Panc1 (cell line): ENCODE results near the gene PTRH1. TPM values are rescaled to one million over a fixed set of nuclear protein-coding genes. Genes with fewer than 3 reads are reported as not detected.

Experiments used
- ATAC-seq: fragments of 200-7000 bp; cut with Tn5 transposase; 2 replicates; pipeline ENCODE4 v1.9.1; 2020; ENCODE audit warnings: mild to moderate bottlenecking, moderate library complexity
- BruUV-seq: library from RNA; stranded (reverse); fragments of 400-500 nt; replicated peaks from 2 replicates; lab custom pipeline; 2021; lab: Mats Ljungman, UMichigan
- CTCF ChIA-PET: fragments of 300-600 bp; sonication (Branson Sonifier 250); formaldehyde crosslinking; loops from one replicate; lab custom pipeline; 2022; ENCODE audit warnings: antibody characterized with exemption; lab: Charles Lee
- POLR2A ChIA-PET: fragments of 300-600 bp; sonication (Branson Sonifier 250); formaldehyde crosslinking; loops from one replicate; lab custom pipeline; 2022; ENCODE audit warnings: antibody characterized with exemption; lab: Charles Lee
- DNase-seq: peaks from one replicate; pipeline ENCODE4 v3.0.0-alpha.2; 2010; ENCODE audit warnings: low read depth, low spot score
- H3K27ac ChIP-seq: 2 replicates; pipeline ENCODE4 v1.5.1; 2011; ENCODE audit warnings: mild to moderate bottlenecking, low read length, inconsistent platforms
- H3K27me3 ChIP-seq: fragments of 200-500 bp; sonication (Bioruptor generic); 2 replicates; pipeline ENCODE4 v1.6.0; 2014; ENCODE audit warnings: low read length, inconsistent platforms; ENCODE audit not compliant: control insufficient read depth, insufficient read depth
- H3K36me3 ChIP-seq: fragments of 200-500 bp; sonication (Bioruptor generic); 2 replicates; pipeline ENCODE4 v1.5.1; 2014; ENCODE audit warnings: inconsistent platforms, mild to moderate bottlenecking, low read length, moderate library complexity; ENCODE audit not compliant: control insufficient read depth, insufficient read depth
- H3K4me1 ChIP-seq: 2 replicates; pipeline ENCODE4 v1.5.1; 2011; ENCODE audit warnings: inconsistent platforms, mild to moderate bottlenecking, low read length, moderate library complexity; ENCODE audit not compliant: control insufficient read depth, insufficient read depth
- H3K4me3 ChIP-seq, 2 experiments: 2 replicates each; pipeline ENCODE4 v1.5.1; 2011 to 2012; ENCODE audit warnings: low read depth in 2 of 2, low read length in 2 of 2, mild to moderate bottlenecking in 2 of 2, inconsistent platforms in 1 of 2, moderate library complexity in 1 of 2
- H3K9me3 ChIP-seq: fragments of 200-500 bp; sonication (Bioruptor generic); 2 replicates; pipeline ENCODE4 v1.5.1; 2014; ENCODE audit warnings: low read depth, mild to moderate bottlenecking, inconsistent platforms, low read length, moderate library complexity; ENCODE audit not compliant: control insufficient read depth, insufficient read depth
- CTCF ChIP-seq: fragments of 450-650 bp; IDR thresholded peaks from 2 replicates; pipeline ENCODE4 v1.5.1; 2017; ENCODE audit warnings: mild to moderate bottlenecking
- POLR2AphosphoS5 ChIP-seq: IDR thresholded peaks from 2 replicates; pipeline ENCODE4 v1.6.1; 2012; ENCODE audit warnings: mild to moderate bottlenecking, low read depth, low read length, moderate library complexity
- REST ChIP-seq, 2 experiments: IDR thresholded peaks; 2 replicates each; pipeline ENCODE4 v1.6.1; 2011 to 2012; ENCODE audit warnings: low read depth in 2 of 2, control low read depth in 1 of 2, low read length in 1 of 2, mild to moderate bottlenecking in 1 of 2, moderate library complexity in 1 of 2; ENCODE audit not compliant: insufficient read depth in 1 of 2
- SIN3A ChIP-seq: IDR thresholded peaks from 2 replicates; pipeline ENCODE4 v1.6.1; 2012; ENCODE audit warnings: low read depth, mild to moderate bottlenecking, low read length, moderate library complexity, borderline replicate concordance; ENCODE audit not compliant: insufficient read depth
- TCF7L2 ChIP-seq: IDR thresholded peaks from 2 replicates; pipeline ENCODE4 v1.6.1; 2011; ENCODE audit warnings: mild to moderate bottlenecking, low read depth, low read length, inconsistent platforms
- in situ Hi-C: cut with HindIII; loops from 2 replicates; pipeline ENCODE4 v1.10.0; 2016; ENCODE audit warnings: low sequenced_read_pairs, low pct_unique_long_range_greater_than_20kb
- intact Hi-C: fragments of 100-400 bp; cut with micrococcal nuclease; formaldehyde crosslinking; loops from one replicate; pipeline ENCODE4 v1.10.0; 2022; ENCODE audit not compliant: unreplicated experiment
- total RNA-seq: library from RNA; stranded (reverse); gene quantifications from one replicate; pipeline ENCODE4 v1.2.1, GENCODE V29; 2021; ENCODE audit not compliant: unreplicated experiment

The PTRH1 gene
- total RNA-seq, 1 experiment from 2014 or later, result 13.8 TPM

GRCh38 chr9:127728808-127729207 is 13.3 kb upstream of the PTRH1 start:
- no peaks in the 10 kb centered on the region for H3K27me3 ChIP-seq
- no peak overlapping the region for H3K4me3 ChIP-seq
- ChIA-PET CTCF (interaction anchor here (1.0 kb wide), 1 partner anchor 129 kb away, joined by 7 read pairs; no protein-coding TSS in a partner anchor), POLR2A (interaction anchor here (0.6 kb wide), 1 partner anchor 425 kb away, joined by 9 read pairs; no protein-coding TSS in a partner anchor)
- H3K9me3 ChIP-seq, result no peaks in the 10 kb centered on the region
- no peak overlapping the region for H3K27ac ChIP-seq
- H3K36me3 ChIP-seq, result no peaks in the 10 kb centered on the region
- no TSS peak for BruUV-seq
- no peak for TF ChIP-seq SIN3A
- TF ChIP-seq CTCF, result no peak
- no peak for TF ChIP-seq POLR2AphosphoS5
- TF ChIP-seq TCF7L2, result no peak
- no peak for TF ChIP-seq REST (IDR thresholded peaks at IDR 0.05; ENCODE audit: insufficient read depth in 1 of 2, low read depth in 2 of 2, low read length in 1 of 2)
- in situ Hi-C loops, result no loop called here
- no peaks in the 10 kb centered on the region for H3K4me1 ChIP-seq
- no peak for ATAC-seq
- intact Hi-C loops, result no loop called here
- DNase-seq, result no peak

DNA sequence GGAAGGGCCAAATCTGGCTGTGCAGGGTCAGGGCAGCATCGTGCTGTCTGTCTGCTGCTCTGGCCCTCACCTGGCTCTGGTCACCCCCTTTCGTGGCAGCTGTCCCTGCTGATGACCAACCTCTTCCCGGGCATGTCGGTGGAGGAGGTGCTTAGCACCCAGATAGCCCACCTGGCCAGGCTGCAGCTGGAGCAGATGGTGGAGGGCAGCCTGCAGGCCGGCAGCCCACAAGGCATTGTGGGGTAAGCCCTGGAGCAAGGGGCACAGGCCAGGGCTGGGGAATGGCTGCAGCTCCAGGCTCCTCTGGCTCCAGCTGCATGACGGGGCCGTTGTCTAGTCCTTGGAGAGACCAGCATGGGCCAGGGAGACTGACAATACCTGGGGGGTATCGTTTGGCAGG is 11.4 kb upstream of the PTRH1 start:
- H3K4me3 ChIP-seq, result no peak overlapping the region
- TF ChIP-seq REST (IDR thresholded peaks at IDR 0.05; ENCODE audit: insufficient read depth in 1 of 2, low read depth in 2 of 2, low read length in 1 of 2), result no peak
- no peak for TF ChIP-seq CTCF
- TF ChIP-seq SIN3A, result no peak
- TF ChIP-seq TCF7L2, result no peak
- no peak for TF ChIP-seq POLR2AphosphoS5
- ATAC-seq (no peak), DNase-seq (no peak)
- BruUV-seq, result no TSS peak
- H3K4me1 ChIP-seq, result no peaks in the 10 kb centered on the region
- no peaks in the 10 kb centered on the region for H3K27me3 ChIP-seq
- intact Hi-C loops (no loop called here), in situ Hi-C loops (no loop called here)
- POLR2A ChIA-PET, result no interaction called here
- no peak overlapping the region for H3K27ac ChIP-seq
- CTCF ChIA-PET, result no interaction called here
- H3K9me3 ChIP-seq, result no peaks in the 10 kb centered on the region
- no peaks in the 10 kb centered on the region for H3K36me3 ChIP-seq
